CD4-positive, alpha-beta T cell treated with Interleukin-6 at 100 ng/mL for 8 hours (primary cell): ENCODE results near the gene ABCG8.

Experiments used
- DNase-seq: peaks from one replicate; pipeline ENCODE4 v3.0.0-alpha.2; 2020; ENCODE audit warnings: mixed read lengths, low spot score

ABCG8 gene

DNA sequence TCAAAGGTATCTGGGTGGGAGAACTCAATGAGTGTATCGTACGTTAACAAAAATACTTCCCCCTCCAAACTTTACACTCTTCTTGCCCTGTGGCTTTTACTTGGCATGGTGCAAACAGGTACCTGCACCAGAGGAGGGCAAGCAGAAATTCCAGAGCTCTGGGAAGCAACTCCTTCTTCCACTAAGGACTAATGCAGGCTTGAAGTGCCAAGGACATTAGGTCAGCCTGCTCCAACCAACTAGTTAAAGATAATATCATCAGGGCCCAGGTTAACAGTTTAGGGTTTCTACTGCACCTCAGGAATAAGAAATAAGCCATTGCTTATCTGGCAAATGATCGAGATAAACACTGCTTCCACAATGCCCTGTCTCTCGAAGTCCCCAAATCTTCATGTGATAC lies 86.7 kb downstream of the ABCG8 start:
- no peak for DNase-seq

DNA sequence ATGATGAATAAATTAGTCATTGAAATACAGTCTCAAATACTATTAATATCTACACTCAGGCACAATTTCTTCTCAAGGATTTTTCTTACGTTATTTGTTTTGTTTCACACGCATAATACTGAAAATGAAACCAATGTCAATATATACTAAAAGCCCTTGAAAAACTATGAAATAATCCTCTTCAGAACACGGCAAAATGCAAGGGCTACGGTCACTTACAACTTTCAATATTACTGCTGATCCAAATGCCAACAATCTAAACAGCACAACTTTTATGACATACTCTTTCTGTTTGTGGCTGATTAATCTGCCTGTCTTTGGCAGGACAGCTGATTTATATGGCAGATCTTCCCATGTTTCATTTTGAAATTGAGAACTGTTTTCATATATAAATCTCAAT lies 88.7 kb downstream of the ABCG8 start:
- no peak for DNase-seq

DNA sequence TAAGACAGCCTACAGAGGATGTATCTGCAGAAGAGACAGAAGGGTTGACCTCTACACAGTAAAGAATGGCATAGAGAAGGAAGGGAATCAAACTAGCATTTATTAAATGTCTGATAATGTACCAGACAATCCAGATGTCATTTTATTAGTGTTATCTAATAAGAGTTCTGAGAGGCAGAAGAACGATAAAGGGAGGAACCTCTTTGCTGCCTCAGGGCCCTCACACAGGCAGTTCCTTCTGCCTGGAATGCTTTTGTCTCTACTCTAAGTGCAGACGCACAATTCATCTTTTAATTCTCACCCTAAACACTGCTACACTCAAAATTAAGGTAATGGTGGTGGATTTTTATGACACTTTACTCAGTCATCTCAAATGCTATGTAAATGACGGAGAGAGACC lies 92.5 kb downstream of the ABCG8 start:
- no peak for DNase-seq
